GM23248 (cell line): ENCODE data around the gene CCDC149. TPM values are rescaled to one million over a fixed set of nuclear protein-coding genes. Genes with fewer than 3 reads are reported as not detected.

Source experiments
- DNase-seq: peaks from one replicate; pipeline ENCODE4 v3.0.0-alpha.2; 2015
- H2AFZ ChIP-seq: fragments of 200-600 bp; sonication (generic); 2 replicates; pipeline ENCODE4 v1.6.1; 2016; ENCODE audit warnings: antibody characterized with exemption
- H3F3A ChIP-seq: fragments of 200-600 bp; sonication (generic); 2 replicates; pipeline ENCODE4 v1.6.1; 2016; ENCODE audit warnings: mild to moderate bottlenecking, antibody characterized with exemption, mixed run types; ENCODE audit not compliant: insufficient read depth
- H3K27ac ChIP-seq: fragments of 200-600 bp; sonication (generic); 2 replicates; pipeline ENCODE4 v1.5.1; 2016; ENCODE audit warnings: mild to moderate bottlenecking
- H3K27me3 ChIP-seq: fragments of 200-600 bp; sonication (generic); replicated peaks from 2 replicates; pipeline ENCODE4 v1.6.1; 2016; ENCODE audit warnings: mild to moderate bottlenecking; ENCODE audit not compliant: insufficient read depth
- H3K36me3 ChIP-seq: fragments of 200-600 bp; sonication (generic); 2 replicates; pipeline ENCODE4 v1.6.1; 2016; ENCODE audit warnings: low read depth, mild to moderate bottlenecking
- H3K4me1 ChIP-seq: fragments of 200-600 bp; sonication (generic); 2 replicates; pipeline ENCODE4 v1.6.1; 2016; ENCODE audit warnings: mild to moderate bottlenecking; ENCODE audit not compliant: insufficient read depth
- H3K4me2 ChIP-seq: fragments of 200-600 bp; sonication (generic); one replicate; pipeline ENCODE4 v1.6.1; 2016; ENCODE audit warnings: mild to moderate bottlenecking; ENCODE audit not compliant: unreplicated experiment
- H3K4me3 ChIP-seq: fragments of 200-600 bp; sonication (generic); 2 replicates; pipeline ENCODE4 v1.5.1; 2016; ENCODE audit warnings: mild to moderate bottlenecking
- H3K79me2 ChIP-seq: fragments of 200-600 bp; sonication (generic); 2 replicates; pipeline ENCODE4 v1.6.1; 2016; ENCODE audit warnings: mild to moderate bottlenecking; ENCODE audit not compliant: insufficient read depth
- H3K9ac ChIP-seq: fragments of 200-600 bp; sonication (generic); 2 replicates; pipeline ENCODE4 v1.6.1; 2016; ENCODE audit warnings: mild to moderate bottlenecking
- H3K9me2 ChIP-seq: fragments of 200-600 bp; sonication (generic); 2 replicates; pipeline ENCODE4 v1.6.1; 2016; ENCODE audit warnings: mixed run types, mild to moderate bottlenecking, moderate library complexity; ENCODE audit not compliant: insufficient read depth
- H3K9me3 ChIP-seq: fragments of 200-600 bp; sonication (generic); one replicate; pipeline ENCODE4 v1.6.1; 2017; ENCODE audit warnings: low read depth
- H4K20me1 ChIP-seq: fragments of 200-600 bp; sonication (generic); 2 replicates; pipeline ENCODE4 v1.6.0; 2016; ENCODE audit not compliant: insufficient read depth
- EZH2 ChIP-seq: fragments of 200-600 bp; sonication (generic); IDR thresholded peaks from 2 replicates; pipeline ENCODE4 v1.6.1; 2018; ENCODE audit warnings: antibody characterized with exemption, mild to moderate bottlenecking; ENCODE audit not compliant: insufficient read depth, poor library complexity, severe bottlenecking
- EZH2phosphoT487 ChIP-seq: fragments of 200-600 bp; sonication (generic); IDR thresholded peaks from 2 replicates; pipeline ENCODE4 v1.6.1; 2018; ENCODE audit warnings: antibody characterized with exemption, moderate library complexity, mild to moderate bottlenecking, low read depth; ENCODE audit not compliant: insufficient read depth
- WGBS, 2 experiments: methylation state at CpG; one replicate each; pipeline ENCODE4 v1.1.6; 2015 to 2017; ENCODE audit warnings: low lambda C conversion rate in 2 of 2, low coverage in 1 of 2; ENCODE audit errors: missing lambda C conversion rate in 2 of 2; 5-methylcytosine and 5-hydroxymethylcytosine counted together
- in situ Hi-C: fragments of 300-500 bp; cut with MboI; formaldehyde crosslinking; loops from 2 replicates; pipeline ENCODE4 v1.15.0; 2020
- polyA plus RNA-seq: library from polyadenylated mRNA; unstranded; fragments of >200 nt; fragmentation: Nextera tagmentation; extraction: Ambion mirVana; gene quantifications from 2 replicates; pipeline ENCODE4 v1.2.1, GENCODE V29; 2016
- total RNA-seq: library from RNA; depleted of rRNA; stranded (reverse); fragments of >200 nt; shearing (Covaris generic); gene quantifications from 2 replicates; pipeline ENCODE4 v1.2.3, GENCODE V29; 2014

Gene CCDC149
- total and polyA plus RNA-seq, 2 experiments from 2014 or later: 6.1 to 9.7 TPM

DNA sequence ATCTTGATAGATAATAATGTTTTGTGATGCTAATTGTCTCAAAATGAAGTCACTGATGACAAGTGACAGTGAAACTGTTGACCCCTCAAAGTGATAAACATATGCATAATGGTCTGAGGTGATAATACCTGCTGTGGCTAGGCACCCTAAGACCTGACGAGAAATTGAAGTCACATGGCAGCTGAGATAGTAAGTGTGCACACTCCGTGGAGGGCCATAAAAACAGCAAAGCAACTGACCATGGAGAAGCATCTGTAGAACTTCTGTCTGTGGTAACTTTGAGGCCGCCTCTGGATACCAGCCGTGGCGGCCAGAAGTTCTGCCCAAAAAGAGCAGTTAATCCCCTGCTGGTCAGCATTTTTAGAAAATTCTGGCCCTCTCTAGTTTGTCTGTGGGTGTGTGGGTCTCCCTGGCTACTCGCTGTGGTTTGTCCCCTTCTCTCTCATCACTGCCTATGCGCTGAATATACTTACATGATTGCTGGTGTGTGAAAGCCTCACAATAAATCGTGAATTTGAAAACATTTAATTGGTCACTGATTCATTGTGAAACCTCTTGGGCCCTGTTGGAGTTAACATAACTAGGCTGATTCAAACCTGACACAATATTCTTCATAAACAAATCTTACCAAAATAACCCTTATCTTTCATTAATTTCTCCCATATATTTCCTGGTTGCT lies 50.6 kb downstream of the CCDC149 start:
- in situ Hi-C loops: no loop called here
- Histone ChIP-seq H4K20me1 (no peaks in the 10 kb centered on the region), H3K9me3 (no peaks in the 10 kb centered on the region), H2AFZ (no peak overlapping the region), H3K27me3 (no peaks in the 10 kb centered on the region), H3F3A (peaks cover 16% of the 10 kb centered on the region), H3K36me3 (peaks cover 9% of the 10 kb centered on the region; the same call in 1 of the 2 replicates), H3K9ac (no peak overlapping the region), H3K27ac (no peak overlapping the region), H3K4me3 (no peak overlapping the region), H3K9me2 (no peaks in the 10 kb centered on the region), H3K4me2 (no peak overlapping the region), H3K79me2 (no peaks in the 10 kb centered on the region), H3K4me1 (peaks cover 16% of the 10 kb centered on the region)
- WGBS, 2 experiments: 93 to 95% methylated on average over 8 of the region's 8 CpGs
- TF ChIP-seq EZH2: no peak
- no peak for TF ChIP-seq EZH2phosphoT487
- DNase-seq: no peak

DNA sequence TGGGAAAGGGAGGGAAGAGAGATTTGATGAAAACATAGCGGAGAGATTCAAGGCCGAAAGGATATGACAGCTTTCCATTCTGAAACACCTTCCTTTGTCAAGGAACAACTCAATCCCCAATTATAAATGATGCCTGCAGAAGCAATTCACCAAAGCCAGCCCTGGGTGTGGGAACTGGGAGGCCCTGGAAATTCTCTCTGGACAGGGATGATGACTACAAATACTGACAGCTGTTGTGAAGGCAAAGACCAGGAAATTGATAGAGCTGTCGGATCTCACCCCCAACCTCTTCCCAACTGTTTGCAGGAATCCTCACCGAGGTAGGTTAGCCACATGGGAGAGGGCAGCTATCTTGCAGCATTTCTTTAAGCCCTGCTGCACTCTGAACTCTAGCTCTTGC lies 54.3 kb downstream of the CCDC149 start:
- Histone ChIP-seq H3K9ac (0 out of 2 replicates have a peak overlapping the region, but pooled peaks have one; percentile 27), H3F3A (peaks cover 16% of the 10 kb centered on the region), H3K27me3 (no peaks in the 10 kb centered on the region), H3K9me2 (no peaks in the 10 kb centered on the region), H3K9me3 (no peaks in the 10 kb centered on the region), H3K4me1 (peaks cover 21% of the 10 kb centered on the region), H3K36me3 (no peaks in the 10 kb centered on the region), H3K4me2 (peak overlapping the region; percentile 62), H3K27ac (peak overlapping the region; percentile 34), H3K4me3 (peak overlapping the region; percentile 47; the same call in 1 of the 2 replicates), H4K20me1 (no peaks in the 10 kb centered on the region), H3K79me2 (no peaks in the 10 kb centered on the region), H2AFZ (no peak overlapping the region)
- 56 to 59% methylated on average over 4 of the region's 4 CpGs for WGBS, 2 experiments
- no peak for DNase-seq
- TF ChIP-seq EZH2 (no peak), EZH2phosphoT487 (no peak)
- in situ Hi-C loops: no loop called here

DNA sequence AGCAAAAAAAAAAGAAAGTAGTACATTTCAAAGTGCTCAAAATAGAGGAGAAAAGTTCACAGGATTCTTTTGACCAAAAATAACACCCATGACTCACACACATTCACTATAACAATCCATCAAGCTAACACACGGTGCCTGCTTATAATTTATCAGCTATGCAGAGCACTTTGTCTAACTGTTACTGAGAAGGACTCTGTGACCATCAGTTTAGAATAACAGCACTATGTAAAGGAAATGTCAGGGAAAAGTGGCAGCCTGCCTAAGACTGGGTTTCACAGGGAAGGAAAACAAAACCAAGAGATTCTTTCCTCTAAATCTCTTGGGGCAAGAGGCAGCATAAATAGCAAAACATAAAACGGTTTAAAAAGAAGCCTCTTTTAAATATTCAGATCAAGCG lies 54.8 kb downstream of the CCDC149 start:
- no peaks in the 10 kb centered on the region for H3K9me2 ChIP-seq
- in situ Hi-C loops: no loop called here
- peak overlapping the region; percentile 27; the same call in 1 of the 2 replicates for H3K9ac ChIP-seq
- no peaks in the 10 kb centered on the region for H3K36me3 ChIP-seq
- H3K27ac ChIP-seq: peak overlapping the region; percentile 34
- no peak for TF ChIP-seq EZH2
- TF ChIP-seq EZH2phosphoT487: no peak
- H3K9me3 ChIP-seq: no peaks in the 10 kb centered on the region
- H3F3A ChIP-seq: peaks cover 19% of the 10 kb centered on the region
- H4K20me1 ChIP-seq: no peaks in the 10 kb centered on the region
- peak overlapping the region; percentile 47 for H3K4me3 ChIP-seq
- peaks cover 21% of the 10 kb centered on the region for H3K4me1 ChIP-seq
- no peaks in the 10 kb centered on the region for H3K27me3 ChIP-seq
- WGBS, 2 experiments: 16 to 23% methylated on average over 3 of the region's 3 CpGs
- peak overlapping the region; percentile 62 for H3K4me2 ChIP-seq
- DNase-seq: peak; percentile 69
- H2AFZ ChIP-seq: no peak overlapping the region
- H3K79me2 ChIP-seq: no peaks in the 10 kb centered on the region

DNA sequence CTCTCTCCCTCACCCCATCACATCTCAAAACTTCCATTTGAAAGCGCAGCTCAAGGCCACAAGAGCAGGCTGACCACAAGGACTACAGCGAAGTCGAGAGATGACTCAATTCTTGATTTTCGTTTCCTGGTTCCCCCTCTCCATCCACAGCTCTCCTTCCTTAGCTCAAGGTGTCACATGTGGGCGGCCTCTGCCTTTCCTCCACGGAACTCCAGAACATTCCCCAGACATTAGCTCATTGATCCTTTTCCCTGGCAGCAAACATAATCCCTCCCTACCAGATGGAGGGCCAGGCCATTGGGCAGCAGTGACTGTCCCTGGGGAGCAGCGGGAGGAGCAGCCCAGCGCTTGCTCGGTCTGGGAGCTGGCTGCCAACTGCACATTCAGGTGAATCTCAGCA lies 56.3 kb downstream of the CCDC149 start:
- H2AFZ ChIP-seq: no peak overlapping the region
- H3K27ac ChIP-seq: no peak overlapping the region
- H3K79me2 ChIP-seq: no peaks in the 10 kb centered on the region
- H3K4me1 ChIP-seq: peaks cover 36% of the 10 kb centered on the region
- TF ChIP-seq EZH2: no peak
- TF ChIP-seq EZH2phosphoT487: no peak
- 59 to 71% methylated on average over 9 of the region's 9 CpGs for WGBS, 2 experiments
- H3F3A ChIP-seq: peaks cover 32% of the 10 kb centered on the region
- peak overlapping the region; percentile 5 for H3K4me2 ChIP-seq
- H3K9ac ChIP-seq: no peak overlapping the region
- H3K4me3 ChIP-seq: no peak overlapping the region
- H3K9me2 ChIP-seq: no peaks in the 10 kb centered on the region
- no peaks in the 10 kb centered on the region for H3K9me3 ChIP-seq
- H3K36me3 ChIP-seq: no peaks in the 10 kb centered on the region
- in situ Hi-C loops: no loop called here
- H4K20me1 ChIP-seq: no peaks in the 10 kb centered on the region
- H3K27me3 ChIP-seq: no peaks in the 10 kb centered on the region
- DNase-seq: peak; percentile 29
